Activated naive CD4-positive, alpha-beta T cell treated with anti-CD3 and anti-CD28 coated beads, Interleukin-2, amount 50 U/mL, for 16 hours (primary cell): Measurements from ENCODE around the gene EARS2.
"Not testable (repeated sequence)": the region's sequence is repeated elsewhere in the genome, so short reads cannot be mapped to it uniquely, and the experiment has no call there.

Experiments used
- DNase-seq: peaks from one replicate; pipeline ENCODE4 v3.0.0-alpha.2; 2020

EARS2 gene

GRCh38 chr16:23566724-23567123 lies 9.6 kb upstream of the EARS2 start:
- no peak for DNase-seq

- no peak for DNase-seq
Observed at GRCh38 chr16:23564575-23565363, 7.6 kb upstream of the EARS2 start.

- DNase-seq = no peak
Observed at GRCh38 chr16:23563186-23563585, 6.0 kb upstream of the EARS2 start.

- DNase-seq = no peak
Observed at GRCh38 chr16:23562505-23562904, 5.4 kb upstream of the EARS2 start.

GRCh38 chr16:23561586-23561985 lies 4.4 kb upstream of the EARS2 start:
- DNase-seq = no peak

- DNase-seq = no peak
Observed at GRCh38 chr16:23557779-23558702, 891 bp upstream of the EARS2 start.

GRCh38 chr16:23554536-23554935 lies 2.6 kb downstream of the EARS2 start:
- no peak for DNase-seq

GRCh38 chr16:23552161-23552560 lies 5.0 kb downstream of the EARS2 start:
- DNase-seq = no peak

GRCh38 chr16:23549938-23550337 lies 7.2 kb downstream of the EARS2 start:
- no peak for DNase-seq

GRCh38 chr16:23544436-23544835 lies 12.7 kb downstream of the EARS2 start:
- DNase-seq = no peak

- DNase-seq = not testable (repeated sequence)
Observed at GRCh38 chr16:23540817-23541178, 16.4 kb downstream of the EARS2 start.

- DNase-seq = no peak
Observed at GRCh38 chr16:23539984-23540816, 16.9 kb downstream of the EARS2 start.

- DNase-seq = no peak
Observed at GRCh38 chr16:23538919-23539278, 18.3 kb downstream of the EARS2 start.

GRCh38 chr16:23537390-23537789 lies 19.8 kb downstream of the EARS2 start:
- DNase-seq = no peak

GRCh38 chr16:23535901-23536300 lies 21.2 kb downstream of the EARS2 start:
- no peak for DNase-seq

- no peak for DNase-seq
Observed at GRCh38 chr16:23534868-23535860, 22.0 kb downstream of the EARS2 start.

- DNase-seq = no peak
Observed at GRCh38 chr16:23532448-23532847, 24.7 kb downstream of the EARS2 start.

GRCh38 chr16:23530062-23530461 lies 27.1 kb downstream of the EARS2 start:
- DNase-seq = no peak

- no peak for DNase-seq
Observed at GRCh38 chr16:23528644-23529310, 28.4 kb downstream of the EARS2 start.

GRCh38 chr16:23527961-23528643 lies 29.0 kb downstream of the EARS2 start:
- no peak for DNase-seq

- DNase-seq = no peak
Observed at GRCh38 chr16:23524886-23525285, 32.3 kb downstream of the EARS2 start.
